Gastrocnemius medialis (tissue), 4 donors: Measurements from ENCODE around the gene GRAMD2A.

ENCODE experiments used
- CTCF ChIP-seq, 5 experiments: fragments of 450-650 bp in 3 of 5; fragments of 200-600 bp in 2 of 5; sonication (generic) in 2 of 5; IDR thresholded peaks in 4 of 5; conservative IDR thresholded peaks in 1 of 5; 1 replicate in 4 of 5; 2 replicates in 1 of 5; pipeline ENCODE4 v1.5.1; 2016 to 2019; ENCODE audit warnings: antibody characterized with exemption in 5 of 5, mild to moderate bottlenecking in 3 of 5, moderate library complexity in 3 of 5
- POLR2A ChIP-seq, 2 donors: fragments of 450-650 bp; IDR thresholded peaks; one replicate each; pipeline ENCODE4 v1.6.1; 2017; ENCODE audit warnings: antibody characterized with exemption in 2 of 2, mild to moderate bottlenecking in 2 of 2, moderate library complexity in 2 of 2

DNA sequence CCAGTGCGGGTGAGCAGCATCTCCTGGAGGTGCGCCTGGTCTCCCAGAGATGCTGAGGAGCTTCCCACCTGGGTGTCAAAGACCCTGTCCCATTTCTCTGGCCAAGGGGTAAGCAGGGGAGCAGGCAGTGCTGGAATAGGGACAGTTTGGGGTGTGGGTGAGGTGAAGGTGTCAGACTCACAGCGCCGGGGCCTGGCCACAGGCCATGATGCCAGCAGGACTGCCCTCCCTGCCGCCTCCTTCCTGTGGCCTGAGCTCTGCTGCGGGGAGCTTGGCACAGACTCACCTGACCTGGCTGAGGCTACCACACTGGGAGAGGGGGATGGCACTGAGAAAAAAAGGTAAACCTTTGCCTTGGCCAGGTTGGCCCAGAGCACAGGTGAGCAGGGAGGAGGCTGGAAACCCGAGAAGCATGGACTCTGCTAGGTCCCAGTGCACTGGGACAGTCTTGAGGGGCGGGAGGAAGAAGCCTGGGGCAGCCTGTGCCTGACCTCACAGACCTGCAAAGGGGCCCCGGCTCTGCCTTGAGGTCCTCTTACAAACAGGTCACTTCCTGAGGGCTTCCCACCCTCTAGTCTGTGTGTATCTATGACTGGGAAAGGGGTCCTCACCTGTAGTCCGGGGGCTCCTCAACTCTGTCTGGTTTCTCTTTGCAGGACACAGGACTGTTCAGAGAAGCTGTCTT lies 28.2 kb downstream of the GRAMD2A start:
- TF ChIP-seq POLR2A (IDR thresholded peaks at IDR 0.05) (no peak), CTCF (IDR thresholded peaks at IDR 0.05 in 4 of 5, conservative IDR thresholded peaks at IDR 0.05 in 1 of 5) (no peak)
